Right renal pelvis (tissue), 4 donors: ENCODE data around the gene RILPL1. TPM values are rescaled to one million over a fixed set of nuclear protein-coding genes. Genes with fewer than 3 reads are reported as not detected.
"Not testable (repeated sequence)": the region's sequence is repeated elsewhere in the genome, so short reads cannot be mapped to it uniquely, and the experiment has no call there.

ENCODE experiments used
- DNase-seq, 4 donors: peaks; one replicate each; pipeline ENCODE4 v3.0.0-alpha.2; 2013; ENCODE audit warnings: low read depth in 4 of 4, low spot score in 3 of 4, missing footprints in 1 of 4
- polyA plus RNA-seq, 4 donors: library from polyadenylated mRNA; unstranded; fragments of 120-200 nt; gene quantifications; one replicate each; pipeline ENCODE4 v1.2.1, GENCODE V29; 2013; ENCODE audit not compliant: insufficient read length in 4 of 4

RILPL1 gene
- polyA plus RNA-seq, 4 donors = 16.1 to 18.4 (median 17.1) TPM

DNA sequence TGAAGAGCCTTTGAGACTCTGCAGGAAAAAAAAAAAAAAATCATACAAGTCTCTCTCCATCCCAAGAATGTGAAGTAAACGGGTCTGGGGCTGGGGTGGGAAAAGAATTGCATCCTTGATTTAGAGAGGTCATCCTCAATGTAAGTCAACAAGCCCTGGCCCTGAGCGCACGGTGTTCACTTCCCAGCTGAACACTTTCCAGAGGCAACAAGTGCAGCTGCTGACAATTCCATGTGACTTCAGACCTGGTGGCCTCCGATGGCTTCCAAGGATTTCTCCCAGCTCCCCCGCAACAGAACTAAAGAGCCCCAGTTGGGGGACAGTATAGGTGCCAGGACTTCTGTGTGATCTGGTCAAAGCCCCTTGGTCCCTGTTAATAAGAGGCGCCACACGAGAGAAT, 2.4 kb downstream of the RILPL1 start:
- DNase-seq = no peak

DNA sequence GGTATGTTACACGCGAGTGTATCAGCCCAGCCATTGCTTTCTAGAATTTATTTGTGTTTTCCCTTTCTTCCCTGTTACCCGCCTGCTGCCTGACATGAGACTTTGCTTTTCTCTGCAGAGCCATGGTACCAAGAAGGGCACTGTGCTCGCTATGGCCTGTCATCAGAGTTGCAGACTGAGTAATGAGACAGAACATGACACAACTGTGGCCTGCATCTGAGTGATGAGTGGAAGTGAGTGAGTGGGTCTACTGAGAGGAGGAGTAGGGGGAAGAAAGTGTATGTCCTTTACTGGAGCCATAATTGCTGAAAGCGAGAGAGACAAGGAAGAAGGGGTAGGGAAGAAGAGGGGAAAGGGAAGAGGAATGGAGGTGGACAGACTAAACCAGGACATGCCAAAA, 2.9 kb downstream of the RILPL1 start:
- no peak for DNase-seq

DNA sequence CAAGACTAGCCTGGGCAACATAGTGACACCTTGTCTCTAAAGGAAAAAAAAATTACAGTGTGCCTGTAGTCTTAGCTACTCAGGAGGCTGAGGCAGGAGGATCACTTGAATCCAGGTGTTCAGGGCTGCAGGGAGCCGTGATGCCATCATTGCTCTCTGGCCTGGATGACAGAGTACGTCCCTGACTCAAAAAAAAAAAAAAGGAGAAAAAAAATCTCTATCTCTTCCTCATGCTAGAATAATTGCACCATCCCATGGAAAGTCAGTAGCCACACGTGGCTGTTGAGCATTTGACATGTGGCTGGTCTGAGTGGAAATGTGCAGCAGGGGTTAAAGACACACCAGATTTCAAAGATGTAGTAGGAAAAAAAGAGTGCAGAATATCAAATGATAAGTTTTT, 3.8 kb downstream of the RILPL1 start:
- no peak for DNase-seq

DNA sequence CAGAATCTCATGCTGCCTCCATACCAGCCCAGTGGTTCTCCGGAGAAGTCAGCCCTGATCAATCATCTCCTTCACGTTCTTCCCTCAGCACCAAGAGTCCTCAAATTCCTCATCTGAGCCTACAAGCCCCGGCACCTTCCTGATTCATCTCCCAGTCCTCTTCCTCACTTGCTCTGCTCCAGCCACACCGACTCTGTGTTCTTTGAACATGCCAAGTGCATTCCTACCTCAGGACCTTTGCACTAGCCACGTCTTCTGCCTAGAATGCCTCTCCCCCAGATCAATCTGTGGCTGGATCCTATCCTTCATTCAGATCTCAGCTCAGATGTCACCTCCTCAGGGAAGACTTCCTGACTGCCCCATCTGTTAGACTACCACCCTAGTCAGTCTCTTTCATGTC, 4.7 kb downstream of the RILPL1 start:
- DNase-seq = no peak

DNA sequence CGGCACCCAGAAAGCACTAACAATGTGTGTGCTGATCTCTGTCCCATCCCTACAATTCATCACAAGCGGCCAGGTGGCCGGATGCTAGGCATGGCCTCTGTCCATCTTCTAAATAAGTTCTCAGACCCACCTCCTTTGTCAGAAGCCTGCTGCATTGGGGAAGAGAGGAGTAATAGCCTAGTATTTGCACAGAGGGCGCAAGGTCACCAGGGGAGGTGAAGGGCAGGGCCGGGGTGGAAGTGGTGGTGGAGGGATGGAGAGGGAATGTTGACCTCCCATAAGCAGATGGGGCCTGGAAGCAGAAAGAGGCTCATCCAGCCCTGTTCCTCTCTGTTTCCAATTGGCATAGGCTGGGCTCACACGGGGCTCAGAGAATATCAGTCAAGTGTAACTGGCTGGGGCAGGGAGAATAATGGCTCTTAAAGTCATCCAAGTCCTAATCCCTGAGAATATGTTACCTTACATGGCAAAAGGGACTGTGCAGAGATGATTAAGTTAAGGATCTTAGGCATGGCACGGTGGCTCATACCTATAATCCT, 6.9 kb downstream of the RILPL1 start:
- DNase-seq = no peak

DNA sequence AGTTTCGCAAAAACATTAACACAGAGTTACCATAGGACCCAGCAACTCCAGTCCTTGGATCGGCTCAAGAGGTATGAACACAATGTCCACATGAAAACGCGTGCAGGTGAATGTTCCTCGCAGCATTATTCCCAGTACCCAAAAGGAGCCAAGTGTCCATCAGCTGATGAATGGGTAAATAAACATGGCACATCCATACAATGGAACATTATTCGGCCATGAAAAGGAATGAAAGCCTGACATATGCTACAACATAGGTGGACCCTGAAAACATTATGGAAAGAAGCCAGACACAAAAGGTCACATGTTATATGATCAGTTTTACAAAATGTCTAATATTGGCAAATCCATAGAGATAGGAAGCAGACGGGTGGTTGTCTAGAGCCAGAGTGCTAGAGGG, 9.1 kb downstream of the RILPL1 start:
- DNase-seq = no peak

DNA sequence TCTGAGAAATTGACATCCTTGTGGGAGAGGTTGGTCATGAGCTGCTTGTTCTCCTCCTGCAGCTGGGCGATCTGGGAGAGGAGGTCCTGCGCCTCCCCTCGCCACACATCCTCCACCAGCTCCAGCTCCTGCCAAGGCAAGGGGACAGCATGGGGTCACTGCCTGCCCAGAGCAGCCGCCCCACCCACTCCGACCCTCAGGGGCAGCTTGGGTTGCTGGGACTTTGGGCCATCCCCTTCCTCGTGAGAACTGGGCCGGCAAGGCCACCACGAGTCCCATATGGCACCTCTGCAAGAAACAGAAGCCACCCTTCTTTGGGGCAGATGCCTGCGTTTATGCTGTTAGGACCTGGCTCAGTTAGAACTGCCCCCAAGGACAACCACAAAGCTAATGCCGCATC, 10.0 kb downstream of the RILPL1 start:
- DNase-seq = no peak

DNA sequence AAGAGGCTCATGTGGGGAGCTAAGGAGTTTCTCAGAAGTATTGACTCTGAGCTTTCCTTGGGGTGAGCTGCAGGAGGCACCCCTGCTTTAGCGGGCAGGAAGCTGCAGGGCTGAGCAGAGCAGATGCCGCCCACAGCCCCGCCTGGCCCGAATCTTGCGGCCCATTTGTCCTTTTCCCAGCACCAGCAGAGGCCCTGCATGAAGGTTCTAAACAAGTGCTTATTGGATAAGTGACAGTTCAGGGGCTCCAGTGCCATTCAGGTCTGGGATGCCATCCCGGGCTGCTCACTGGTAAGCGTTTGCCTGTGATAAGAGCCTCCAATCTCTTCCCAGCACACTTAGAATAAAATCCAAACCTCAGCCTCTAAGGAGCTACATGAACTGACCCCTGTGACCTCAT, 11.4 kb downstream of the RILPL1 start:
- DNase-seq = no peak

DNA sequence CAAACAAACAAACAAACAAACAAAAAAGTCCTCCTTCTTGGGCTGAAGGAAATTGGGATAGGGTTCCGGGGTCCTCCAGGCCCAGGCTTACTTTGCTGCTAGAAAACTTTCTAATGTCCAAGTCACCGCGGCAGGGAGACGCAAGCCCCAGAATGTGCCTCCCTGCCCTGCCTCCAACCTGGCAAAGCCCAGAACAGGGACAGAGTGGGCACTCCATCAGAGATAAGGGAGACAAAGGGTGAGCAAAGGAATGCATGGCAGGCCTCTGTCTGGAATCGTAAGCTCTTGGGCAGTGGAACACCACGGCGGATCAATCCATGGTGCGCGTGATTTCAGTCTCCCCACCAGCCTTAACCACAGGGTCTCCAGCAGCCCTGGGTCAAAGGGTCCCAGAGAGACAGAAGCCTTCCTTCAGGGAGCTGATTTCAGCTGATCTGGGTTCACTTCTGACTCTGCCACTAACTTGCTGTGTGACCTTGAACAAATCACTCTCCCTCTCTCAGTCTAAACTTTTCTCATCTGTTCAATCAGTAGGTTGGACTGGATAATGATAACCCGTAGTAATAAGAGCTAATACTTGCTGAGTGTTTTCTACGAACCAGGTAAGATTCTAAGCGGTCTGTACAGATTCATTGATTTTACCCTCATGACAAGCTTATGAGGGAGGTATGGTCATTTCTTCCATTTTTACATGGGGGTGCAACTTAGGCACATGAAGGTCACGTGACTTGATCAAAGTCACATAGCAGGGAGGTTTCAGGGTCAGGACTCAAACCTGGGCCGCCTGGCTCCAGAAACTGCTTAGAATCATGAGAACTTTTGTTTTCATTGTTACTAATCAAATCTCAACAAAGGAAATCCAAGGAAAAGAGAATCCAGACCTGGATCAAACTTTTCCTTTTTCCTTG, 12.7 kb downstream of the RILPL1 start:
- DNase-seq = no peak

DNA sequence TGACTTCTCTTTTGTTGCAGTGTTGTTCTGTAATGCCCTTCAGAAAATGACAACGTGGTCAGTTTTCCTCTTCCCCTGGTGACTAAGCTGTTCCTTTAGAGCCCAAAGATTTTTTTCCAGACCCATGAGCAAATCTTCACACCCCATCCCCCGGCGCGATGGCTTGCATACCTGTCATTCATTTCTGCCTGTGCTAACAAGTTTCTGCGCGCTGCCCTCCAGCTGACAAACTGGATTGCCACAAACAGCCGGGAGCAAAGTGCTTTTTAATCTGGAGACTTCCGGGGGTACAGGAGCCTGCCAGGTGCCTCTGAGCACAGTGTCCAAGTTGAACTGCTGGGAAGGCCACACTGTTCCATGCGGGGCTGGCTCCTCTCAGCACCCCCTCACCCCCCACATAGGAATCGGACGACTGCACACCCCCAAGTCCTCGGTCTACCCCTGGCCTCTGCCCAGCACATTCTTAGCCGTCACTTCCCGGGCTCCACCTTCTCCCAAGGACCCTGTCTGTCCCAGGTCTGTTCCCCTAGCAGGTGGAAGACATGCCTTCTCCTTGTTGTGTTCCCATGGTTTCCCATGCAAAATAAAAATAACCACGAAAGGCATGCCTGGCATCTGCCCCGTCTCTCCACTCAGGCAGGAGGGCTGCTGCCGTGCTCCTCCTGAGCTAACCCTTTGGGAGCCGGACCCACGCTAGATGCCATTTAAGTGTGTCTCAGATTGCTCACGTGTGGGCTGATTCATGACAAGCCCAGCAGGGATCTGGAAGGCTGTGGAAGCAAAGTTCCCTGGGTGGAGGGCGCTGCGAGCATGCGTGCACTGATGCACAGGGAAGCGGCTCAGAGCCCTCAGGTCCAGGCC, 14.1 kb downstream of the RILPL1 start:
- no peak for DNase-seq

DNA sequence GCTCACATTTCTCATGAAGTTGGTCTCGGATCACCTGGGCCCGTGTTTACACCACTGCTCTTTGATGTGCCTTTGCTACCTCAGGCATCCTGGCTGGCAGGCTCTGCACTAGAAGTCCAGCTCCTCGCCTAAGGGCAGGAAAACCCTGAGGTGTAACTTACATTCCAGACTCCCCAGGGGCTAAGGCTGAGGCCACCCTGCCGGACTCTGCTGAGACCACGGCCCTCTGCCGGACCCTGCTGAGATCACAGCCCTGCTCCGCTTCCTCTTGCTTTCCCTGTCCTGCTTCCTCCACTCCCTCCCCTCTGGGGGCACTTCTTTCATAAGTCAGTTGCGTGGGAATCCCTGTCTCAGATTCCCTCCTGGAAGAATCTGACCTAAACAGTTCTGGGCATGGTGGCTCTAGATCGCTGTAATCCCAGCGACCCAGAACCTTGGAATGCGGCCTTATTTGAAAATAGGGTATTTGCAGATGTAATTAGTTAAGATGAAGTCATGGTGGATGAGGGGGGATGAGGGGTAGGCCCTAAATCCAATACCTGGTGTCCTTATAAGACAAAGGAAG, 17.2 kb downstream of the RILPL1 start:
- no peak for DNase-seq

DNA sequence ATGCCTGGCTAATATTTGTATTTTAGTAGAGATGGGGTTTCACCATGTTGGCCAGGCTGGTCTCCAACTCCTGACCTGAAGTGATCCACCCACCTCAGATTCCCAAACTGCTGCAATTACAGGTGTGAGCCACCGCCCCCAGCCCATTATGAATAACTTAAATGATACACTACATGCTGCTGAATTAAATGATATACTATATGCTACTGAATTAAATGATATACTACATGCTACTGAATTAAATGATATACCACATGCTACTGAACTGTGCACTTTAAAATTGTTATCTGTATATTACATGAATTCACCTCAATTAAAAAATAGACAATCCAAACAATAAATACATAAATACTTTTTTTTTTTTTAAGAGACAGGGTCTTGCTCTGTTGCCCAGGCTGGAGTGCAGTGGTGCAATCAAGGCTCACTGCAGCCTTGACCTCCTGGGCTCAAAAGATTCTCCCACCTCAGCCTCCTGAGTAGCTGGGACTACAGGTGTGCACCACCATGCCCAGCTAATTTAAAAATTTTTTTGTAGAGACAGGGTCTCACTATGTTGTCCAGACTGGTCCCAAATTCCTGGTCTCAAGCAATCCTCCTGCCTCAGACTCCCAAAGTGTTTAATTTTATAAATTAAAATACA, 18.8 kb downstream of the RILPL1 start:
- not testable (repeated sequence) for DNase-seq

DNA sequence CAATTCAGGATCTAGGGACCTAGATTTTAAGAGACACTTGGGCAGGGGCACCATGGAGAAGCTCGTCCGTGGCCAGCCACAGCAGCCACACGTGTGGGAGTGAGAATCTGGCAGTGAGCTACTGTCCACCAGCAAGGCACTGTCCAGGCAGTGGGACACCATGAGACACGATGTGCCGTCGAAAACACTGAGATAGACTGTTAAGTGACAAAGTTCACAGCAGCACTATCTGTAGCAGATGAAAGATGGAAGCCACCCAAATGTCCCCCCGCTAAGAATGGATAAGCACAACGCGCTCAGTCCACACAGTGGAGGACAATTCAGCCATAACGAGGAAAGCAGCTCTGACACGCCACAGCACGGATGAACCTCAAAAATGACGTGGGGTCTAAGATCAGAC, 19.7 kb downstream of the RILPL1 start:
- no peak for DNase-seq

DNA sequence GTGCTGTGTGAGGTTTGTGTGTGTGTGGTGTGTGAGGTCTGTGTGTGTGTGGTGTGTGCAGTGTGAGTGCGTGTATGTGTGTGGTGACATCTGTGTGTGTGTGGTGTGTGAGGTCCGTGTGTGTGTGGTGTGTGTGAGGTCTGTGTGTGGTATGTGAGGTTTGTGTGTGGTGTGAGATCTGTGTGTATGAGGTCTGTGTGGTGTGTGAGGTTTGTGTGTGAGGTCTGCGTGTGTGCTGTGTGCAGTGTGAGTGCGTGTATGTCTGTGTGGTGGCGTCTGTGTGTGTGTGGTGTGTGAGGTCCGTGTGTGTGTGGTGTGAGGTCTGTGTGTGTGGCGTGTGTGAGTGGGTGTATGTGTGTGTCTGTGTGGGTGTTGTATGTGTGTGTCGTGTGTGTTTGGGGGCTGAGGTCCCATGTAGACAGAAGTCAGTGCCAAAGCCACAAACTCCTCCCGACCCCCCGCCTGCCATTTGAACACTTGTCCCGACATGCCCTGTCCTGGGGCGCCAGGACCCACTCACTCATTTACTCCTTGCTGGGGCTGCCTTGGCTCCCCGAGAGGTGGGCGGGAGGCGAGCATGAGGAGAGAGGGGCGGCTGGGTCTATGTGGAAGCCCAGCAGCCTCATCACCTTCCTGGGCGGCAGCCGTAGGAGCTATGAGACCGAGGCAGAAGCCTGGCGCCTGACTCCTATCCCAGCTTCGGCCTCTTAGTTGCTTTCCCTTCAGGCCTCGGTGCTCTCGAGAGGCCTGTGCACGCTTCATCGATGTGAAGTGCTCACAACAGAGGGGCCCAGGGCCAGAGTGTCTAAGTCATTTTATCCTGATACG, 20.5 kb downstream of the RILPL1 start:
- no peak for DNase-seq

DNA sequence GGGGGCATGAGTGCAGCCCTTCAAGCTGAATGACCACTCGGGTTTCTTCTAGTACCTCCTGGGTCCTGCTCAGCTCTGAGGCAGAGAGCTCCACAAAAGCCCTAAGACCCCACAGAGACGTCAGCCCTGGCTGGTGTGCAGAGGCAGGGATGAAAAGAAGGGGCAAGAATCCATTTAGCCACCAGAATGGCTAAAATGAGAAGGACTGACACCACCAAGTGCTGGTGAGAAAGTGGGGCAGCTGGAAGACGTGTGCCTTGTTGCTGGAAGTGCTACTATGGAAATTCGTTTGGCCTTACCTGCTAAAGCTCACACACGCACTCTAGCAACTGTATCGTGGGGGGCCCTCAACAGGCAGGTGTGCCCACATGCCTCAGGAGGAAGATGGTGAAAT, 26.7 kb downstream of the RILPL1 start:
- no peak for DNase-seq

DNA sequence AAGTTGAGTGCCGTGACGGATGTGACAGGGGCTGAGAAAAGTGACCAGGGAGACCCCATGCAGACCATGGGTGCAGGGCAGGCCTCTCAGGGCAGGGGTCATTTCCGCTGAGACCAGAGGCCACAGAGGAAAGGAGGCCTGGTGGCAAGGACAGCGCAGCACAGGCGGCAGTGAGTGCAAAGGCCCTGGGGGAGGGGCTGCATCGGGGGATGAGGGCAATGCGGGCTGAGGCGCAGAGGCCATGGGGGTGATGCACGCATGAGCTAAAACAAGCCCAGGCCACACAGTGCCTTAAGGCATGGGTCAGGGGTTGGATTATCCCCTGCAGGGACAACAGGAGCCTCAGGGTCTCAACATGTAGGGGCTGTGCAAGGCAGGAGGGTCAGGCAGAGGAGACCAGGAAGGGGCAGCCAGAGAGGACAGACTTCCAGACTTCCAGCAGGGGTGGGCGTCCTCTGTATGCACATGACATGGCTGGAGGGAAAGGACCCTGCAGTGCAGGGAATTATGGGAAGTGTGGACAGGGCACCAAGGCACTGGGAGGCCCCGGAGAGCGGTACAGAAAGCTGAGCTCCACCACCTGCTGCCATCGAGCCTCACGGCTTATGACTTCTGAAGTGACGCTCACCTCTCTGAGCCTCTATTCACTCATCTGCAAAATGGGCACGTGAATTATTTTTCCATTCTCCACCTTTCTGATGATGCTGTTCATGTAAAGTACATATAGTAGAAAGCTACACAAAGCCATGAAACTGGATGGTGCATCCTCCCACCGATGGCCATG, 27.3 kb downstream of the RILPL1 start:
- no peak for DNase-seq

DNA sequence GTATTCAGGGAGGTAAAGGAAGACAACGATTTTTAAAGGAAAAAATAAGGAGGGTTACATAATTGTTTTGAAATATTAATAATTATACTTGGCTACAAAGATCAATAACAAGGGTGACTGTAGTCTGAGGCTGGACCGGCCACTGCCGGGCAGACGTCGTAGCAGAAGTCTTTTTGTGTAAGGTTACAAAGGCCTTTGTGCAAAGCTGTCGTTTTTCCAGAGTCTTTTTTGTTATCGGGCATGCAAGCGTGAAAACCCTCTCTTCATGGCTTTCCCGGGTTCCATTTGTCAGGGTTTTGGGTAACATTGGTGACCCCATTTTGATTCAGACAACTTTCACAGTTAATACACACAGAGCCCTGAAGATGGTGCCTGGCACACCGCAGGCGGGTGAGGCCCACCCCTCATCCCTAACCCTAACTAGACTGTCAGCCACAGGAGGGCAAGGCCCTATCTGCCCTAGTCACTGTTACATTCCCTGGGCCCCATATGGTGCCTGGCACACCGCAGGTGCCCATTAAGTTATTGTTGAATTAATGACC, 31.3 kb downstream of the RILPL1 start:
- no peak for DNase-seq

DNA sequence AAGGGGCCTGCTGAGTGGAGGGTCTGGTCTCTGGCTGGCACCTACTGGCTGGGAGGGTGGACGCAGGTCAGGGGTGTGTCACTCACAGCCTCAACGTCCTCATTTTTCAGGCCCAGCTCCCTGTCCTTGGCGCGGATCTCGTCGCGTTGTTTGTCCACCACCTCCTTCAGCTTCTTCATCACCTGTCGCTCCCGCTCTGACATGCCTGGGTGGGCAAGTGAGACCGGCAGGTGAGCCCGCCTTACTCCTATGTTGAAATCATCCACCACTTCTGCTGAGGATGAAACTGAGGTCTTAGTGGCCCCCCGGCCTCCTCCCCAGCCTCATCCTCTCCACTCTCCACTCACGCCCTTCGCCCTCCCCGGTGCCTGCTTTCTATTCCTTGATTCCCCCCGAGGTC, 34.2 kb downstream of the RILPL1 start:
- DNase-seq = no peak
